Esophagus squamous epithelium (tissue), 4 donors: ENCODE measurements around the gene HBEGF.

ENCODE experiments used
- POLR2A ChIP-seq, 4 donors: fragments of 450-650 bp; IDR thresholded peaks; one replicate each; pipeline ENCODE4 v1.6.1; 2017; ENCODE audit warnings: antibody characterized with exemption in 4 of 4, mild to moderate bottlenecking in 4 of 4, moderate library complexity in 3 of 4
- TF ChIP-seq, protein P1 (sequence below), 6 experiments: fragments of 450-650 bp in 4 of 6; fragments of 200-600 bp in 2 of 6; sonication (generic) in 2 of 6; IDR thresholded peaks; one replicate each; pipeline ENCODE4 v1.5.1; 2016 to 2019; ENCODE audit warnings: antibody characterized with exemption in 6 of 6, mild to moderate bottlenecking in 4 of 6, moderate library complexity in 4 of 6

DNA sequence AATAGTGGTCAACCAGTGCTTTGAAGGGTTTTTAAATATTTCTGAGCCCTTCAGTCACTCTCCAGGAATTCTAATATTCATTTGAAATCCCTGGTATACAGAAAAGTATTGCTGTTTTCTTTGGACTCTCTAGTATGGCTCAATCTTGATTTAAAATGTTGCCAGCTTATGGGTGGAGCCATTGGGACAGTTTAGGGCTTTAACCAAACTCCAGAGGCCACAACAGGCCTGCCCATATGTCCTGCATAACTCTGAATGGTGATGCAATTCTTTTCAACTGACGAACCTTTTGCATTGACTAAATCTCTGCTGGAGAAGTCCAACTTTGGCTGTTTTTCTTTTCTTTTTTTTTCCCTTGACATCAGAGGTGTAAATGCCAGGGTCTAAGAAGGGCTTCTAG is 44.9 kb upstream of the HBEGF start:
- no peak for TF ChIP-seq POLR2A (IDR thresholded peaks at IDR 0.05)
- TF ChIP-seq, protein P1, sequence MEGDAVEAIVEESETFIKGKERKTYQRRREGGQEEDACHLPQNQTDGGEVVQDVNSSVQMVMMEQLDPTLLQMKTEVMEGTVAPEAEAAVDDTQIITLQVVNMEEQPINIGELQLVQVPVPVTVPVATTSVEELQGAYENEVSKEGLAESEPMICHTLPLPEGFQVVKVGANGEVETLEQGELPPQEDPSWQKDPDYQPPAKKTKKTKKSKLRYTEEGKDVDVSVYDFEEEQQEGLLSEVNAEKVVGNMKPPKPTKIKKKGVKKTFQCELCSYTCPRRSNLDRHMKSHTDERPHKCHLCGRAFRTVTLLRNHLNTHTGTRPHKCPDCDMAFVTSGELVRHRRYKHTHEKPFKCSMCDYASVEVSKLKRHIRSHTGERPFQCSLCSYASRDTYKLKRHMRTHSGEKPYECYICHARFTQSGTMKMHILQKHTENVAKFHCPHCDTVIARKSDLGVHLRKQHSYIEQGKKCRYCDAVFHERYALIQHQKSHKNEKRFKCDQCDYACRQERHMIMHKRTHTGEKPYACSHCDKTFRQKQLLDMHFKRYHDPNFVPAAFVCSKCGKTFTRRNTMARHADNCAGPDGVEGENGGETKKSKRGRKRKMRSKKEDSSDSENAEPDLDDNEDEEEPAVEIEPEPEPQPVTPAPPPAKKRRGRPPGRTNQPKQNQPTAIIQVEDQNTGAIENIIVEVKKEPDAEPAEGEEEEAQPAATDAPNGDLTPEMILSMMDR (IDR thresholded peaks at IDR 0.05), result no peak
